NCI-H446 (cell line): ENCODE measurements around the gene FOXD4L1.
"Not testable (repeated sequence)": the region's sequence is repeated elsewhere in the genome, so short reads cannot be mapped to it uniquely, and the experiment has no call there.

Experiments
- DNase-seq, 2 experiments: peaks; one replicate each; lab custom pipeline; 2025; lab: John Stamatoyannopoulos, UW

Gene FOXD4L1

GRCh38 chr2:113498365-113498764 lies at the start of gene FOXD4L1:
FOXD4L1 (plus strand) TSS chr2:113498665; CDS start chr2:113499257, 592 bp downstream.
- not testable (repeated sequence) for DNase-seq

GRCh38 chr2:113465770-113466169 lies 32.7 kb upstream of the FOXD4L1 start:
- not testable (repeated sequence) for DNase-seq

GRCh38 chr2:113476688-113477368 lies 21.6 kb upstream of the FOXD4L1 start:
- not testable (repeated sequence) for DNase-seq

GRCh38 chr2:113496527-113496926 lies 1.9 kb upstream of the FOXD4L1 start:
- DNase-seq = not testable (repeated sequence)

- not testable (repeated sequence) for DNase-seq
These were observed 787 bp downstream of the FOXD4L1 start for GRCh38 chr2:113499019-113499885.

GRCh38 chr2:113499886-113500722 lies 1.6 kb downstream of the FOXD4L1 start:
- not testable (repeated sequence) for DNase-seq

- DNase-seq = not testable (repeated sequence)
These were observed 2.2 kb downstream of the FOXD4L1 start for GRCh38 chr2:113500723-113501038.

GRCh38 chr2:113502216-113503093 lies 4.0 kb downstream of the FOXD4L1 start:
- not testable (repeated sequence) for DNase-seq

- DNase-seq = not testable (repeated sequence)
These were observed 4.9 kb downstream of the FOXD4L1 start for GRCh38 chr2:113503094-113504042.

GRCh38 chr2:113504081-113504480 lies 5.6 kb downstream of the FOXD4L1 start:
- DNase-seq = not testable (repeated sequence)

GRCh38 chr2:113507394-113508140 lies 9.1 kb downstream of the FOXD4L1 start:
- not testable (repeated sequence) for DNase-seq

- DNase-seq = not testable (repeated sequence)
These were observed 9.7 kb downstream of the FOXD4L1 start for GRCh38 chr2:113508187-113508586.

- DNase-seq = not testable (repeated sequence)
These were observed 12.4 kb downstream of the FOXD4L1 start for GRCh38 chr2:113510913-113511312.

- not testable (repeated sequence) for DNase-seq
These were observed 13.4 kb downstream of the FOXD4L1 start for GRCh38 chr2:113511859-113512258.

GRCh38 chr2:113515457-113515856 lies 17.0 kb downstream of the FOXD4L1 start:
- not testable (repeated sequence) for DNase-seq

- not testable (repeated sequence) for DNase-seq
These were observed 17.5 kb downstream of the FOXD4L1 start for GRCh38 chr2:113515995-113516394.

- not testable (repeated sequence) for DNase-seq
These were observed 18.6 kb downstream of the FOXD4L1 start for GRCh38 chr2:113517025-113517424.

GRCh38 chr2:113520837-113521236 lies 22.4 kb downstream of the FOXD4L1 start:
- not testable (repeated sequence) for DNase-seq

- not testable (repeated sequence) for DNase-seq
These were observed 23.0 kb downstream of the FOXD4L1 start for GRCh38 chr2:113521492-113521891.
